Cardiac fibroblast (primary cell): ENCODE results near the gene DNAJB5.

Source experiments
- DNase-seq, 2 donors: peaks; one replicate each; pipeline versions ENCODE4 v3.0.0 to v3.0.0-alpha.2; 2010; ENCODE audit warnings: low read depth in 2 of 2
- H3K4me3 ChIP-seq, 2 donors: replicated peaks in 1 of 2; 1 replicate in 1 of 2; 2 replicates in 1 of 2; pipeline ENCODE4 v1.5.1; 2011; ENCODE audit warnings: low read depth in 2 of 2, low read length in 2 of 2, mild to moderate bottlenecking in 2 of 2, moderate library complexity in 1 of 2
- TF ChIP-seq, protein P1 (sequence below): IDR thresholded peaks from one replicate; pipeline ENCODE4 v1.5.1; 2011; ENCODE audit warnings: low read depth, mild to moderate bottlenecking, low read length, inconsistent platforms

DNAJB5 gene

GRCh38 chr9:34984049-34984448 lies 5.5 kb upstream of the DNAJB5 start:
- no peak overlapping the region for H3K4me3 ChIP-seq
- TF ChIP-seq, protein P1, sequence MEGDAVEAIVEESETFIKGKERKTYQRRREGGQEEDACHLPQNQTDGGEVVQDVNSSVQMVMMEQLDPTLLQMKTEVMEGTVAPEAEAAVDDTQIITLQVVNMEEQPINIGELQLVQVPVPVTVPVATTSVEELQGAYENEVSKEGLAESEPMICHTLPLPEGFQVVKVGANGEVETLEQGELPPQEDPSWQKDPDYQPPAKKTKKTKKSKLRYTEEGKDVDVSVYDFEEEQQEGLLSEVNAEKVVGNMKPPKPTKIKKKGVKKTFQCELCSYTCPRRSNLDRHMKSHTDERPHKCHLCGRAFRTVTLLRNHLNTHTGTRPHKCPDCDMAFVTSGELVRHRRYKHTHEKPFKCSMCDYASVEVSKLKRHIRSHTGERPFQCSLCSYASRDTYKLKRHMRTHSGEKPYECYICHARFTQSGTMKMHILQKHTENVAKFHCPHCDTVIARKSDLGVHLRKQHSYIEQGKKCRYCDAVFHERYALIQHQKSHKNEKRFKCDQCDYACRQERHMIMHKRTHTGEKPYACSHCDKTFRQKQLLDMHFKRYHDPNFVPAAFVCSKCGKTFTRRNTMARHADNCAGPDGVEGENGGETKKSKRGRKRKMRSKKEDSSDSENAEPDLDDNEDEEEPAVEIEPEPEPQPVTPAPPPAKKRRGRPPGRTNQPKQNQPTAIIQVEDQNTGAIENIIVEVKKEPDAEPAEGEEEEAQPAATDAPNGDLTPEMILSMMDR = no peak
- DNase-seq = peak in 1 of 2 donors; percentile 49

- TF ChIP-seq, protein P1 = peak; percentile 91
- DNase-seq = peak; percentile 77 to 80
- H3K4me3 ChIP-seq = no peak overlapping the region
These were observed 4.1 kb upstream of the DNAJB5 start for GRCh38 chr9:34985311-34985899.

DNA sequence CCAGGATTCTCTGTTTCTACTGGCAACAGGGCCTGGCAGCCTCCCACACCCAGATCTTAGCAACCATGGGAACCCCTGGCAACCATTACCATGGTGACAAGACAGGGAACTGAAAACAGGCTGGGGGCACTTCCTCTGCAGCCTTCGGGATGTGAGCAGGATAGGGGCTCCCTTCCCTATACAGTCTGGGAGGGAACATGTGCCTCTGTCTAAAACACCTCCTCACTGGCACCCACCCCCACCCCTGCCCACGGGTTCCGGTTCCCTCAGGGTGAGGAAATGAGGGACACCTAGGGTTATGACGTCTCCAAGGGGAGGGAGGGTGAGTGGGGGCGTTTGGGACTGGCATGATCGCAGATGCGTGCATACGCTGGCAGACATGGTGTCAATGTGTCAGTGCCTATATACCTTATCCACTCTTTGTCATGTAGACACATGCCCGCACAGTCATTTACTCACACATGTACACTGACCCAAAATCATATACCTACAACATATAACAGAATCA lies 3.0 kb upstream of the DNAJB5 start:
- no peak overlapping the region for H3K4me3 ChIP-seq

DNA sequence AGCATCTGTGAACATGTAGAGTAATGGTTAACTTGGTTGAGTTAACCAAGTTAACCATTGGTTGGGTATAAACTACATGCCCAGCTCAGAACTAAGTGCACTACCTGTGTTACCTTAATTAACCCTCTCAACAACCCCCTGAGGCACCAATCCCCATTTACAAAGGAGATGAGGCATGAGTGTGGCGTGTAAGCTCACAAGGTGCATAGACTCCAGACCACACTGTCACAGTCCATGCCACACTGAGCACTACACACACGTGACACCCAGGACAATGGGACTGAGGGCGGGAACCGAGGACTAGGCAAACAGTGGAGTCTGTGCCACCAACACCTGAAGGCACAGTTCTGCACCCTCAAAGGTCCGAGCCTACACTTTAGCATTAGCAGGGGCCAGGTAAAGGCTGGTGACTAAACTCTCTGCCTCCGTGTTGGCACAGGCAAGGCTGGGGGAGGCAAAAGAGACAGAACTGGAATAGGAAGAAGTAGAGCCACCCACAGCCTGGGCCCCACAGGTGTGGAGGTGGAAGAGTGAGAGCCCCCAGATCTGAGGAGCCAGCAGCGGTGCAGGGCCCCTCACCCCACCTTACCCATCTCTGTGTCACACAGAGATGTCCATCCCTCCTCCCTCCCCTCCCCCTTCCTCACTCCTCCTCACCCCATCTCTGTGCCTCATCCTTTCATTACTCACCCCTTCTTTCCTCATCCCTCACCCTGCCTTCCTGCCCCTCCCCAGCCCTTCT lies 2.2 kb upstream of the DNAJB5 start:
- H3K4me3 ChIP-seq = no peak overlapping the region
- TF ChIP-seq, protein P1 = no peak
- no peak for DNase-seq

More for the DNA sequence above, 3.0 kb upstream of the DNAJB5 start:
- TF ChIP-seq, protein P1 = no peak
- DNase-seq = peak in 1 of 2 donors; percentile 46

DNA sequence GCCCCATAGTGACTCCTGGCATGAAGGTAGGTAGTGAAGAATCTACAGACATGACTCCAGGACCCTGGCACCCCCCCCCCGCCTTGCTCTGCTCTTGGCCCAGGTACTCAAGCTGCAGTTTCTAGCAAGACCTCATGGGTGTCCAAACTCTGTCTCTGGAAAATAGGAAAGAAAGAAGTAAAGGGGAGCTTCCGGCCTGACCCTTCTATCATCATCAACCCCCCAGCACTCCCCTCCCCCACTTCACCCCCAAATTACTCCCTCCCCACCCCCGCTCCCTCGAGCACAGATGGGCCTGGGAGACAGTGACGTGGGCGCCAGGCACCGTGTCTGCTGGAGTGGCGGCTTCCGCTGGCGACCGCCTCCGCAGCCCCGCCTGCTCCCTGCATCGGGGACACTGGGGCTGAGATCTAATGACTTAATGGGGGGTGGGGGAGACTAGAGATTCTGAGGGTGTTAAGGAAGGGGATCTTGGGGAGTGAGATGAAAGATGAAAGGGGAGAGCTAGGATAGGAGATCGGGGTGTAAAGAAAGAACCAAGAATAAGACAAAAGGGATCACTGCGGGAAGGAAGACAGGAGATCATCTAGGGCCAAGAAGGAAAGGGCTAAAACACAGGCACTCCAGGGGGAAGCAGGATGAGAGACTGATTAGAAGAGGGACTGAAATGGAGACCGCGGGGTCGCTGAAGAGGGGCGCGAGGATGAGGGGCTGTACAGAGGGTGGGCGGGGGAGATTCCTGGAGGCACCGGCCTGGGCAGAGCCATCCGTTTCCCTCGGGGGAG lies 1.1 kb upstream of the DNAJB5 start:
- DNase-seq = no peak
- TF ChIP-seq, protein P1 = no peak
- H3K4me3 ChIP-seq = peak overlapping the region; percentile 38 to 56

DNA sequence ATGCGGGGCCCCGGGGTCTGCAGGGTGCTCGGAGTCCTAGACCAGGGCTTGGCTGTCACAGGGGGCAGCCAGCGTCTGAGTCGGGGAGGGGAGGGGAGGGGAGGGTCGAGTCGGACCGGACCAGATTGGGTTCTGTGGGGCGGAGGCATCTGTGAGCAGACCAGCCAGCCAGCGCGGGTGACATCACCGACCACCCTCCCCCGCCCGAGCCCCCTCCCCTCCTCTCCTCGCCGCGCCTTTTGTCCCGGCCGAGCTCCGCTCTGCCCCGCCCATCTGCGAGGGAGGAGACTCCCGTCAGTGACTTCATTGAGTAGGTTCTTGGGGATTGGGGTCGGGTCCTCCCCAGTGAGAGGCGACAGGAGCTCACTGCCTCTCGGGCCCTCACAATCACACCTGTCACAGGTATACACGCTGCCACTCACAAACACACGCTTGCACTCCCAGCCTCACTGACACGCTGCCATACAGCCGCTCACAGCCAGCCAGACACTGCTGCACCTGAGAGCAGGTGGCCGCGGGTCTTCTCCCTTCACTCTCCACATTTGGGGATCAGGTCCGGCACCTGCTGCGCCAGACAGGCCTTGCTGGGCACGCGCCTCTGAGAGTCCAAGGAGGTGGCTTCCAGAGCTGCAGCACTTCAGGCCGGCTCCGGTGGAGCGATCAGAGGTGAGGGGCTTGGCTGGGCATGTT lies 546 bp downstream of the DNAJB5 start:
- peak overlapping the region; percentile 64 to 97 for H3K4me3 ChIP-seq
- peak; percentile 40 to 64 for DNase-seq
- TF ChIP-seq, protein P1 = no peak
